ENCODE data around the gene PACSIN1. TPM values are rescaled to one million over a fixed set of nuclear protein-coding genes. Genes with fewer than 3 reads are reported as not detected.

The PACSIN1 gene
- total RNA-seq, 1 donor from 2014 or later = 0.11 TPM

DNA sequence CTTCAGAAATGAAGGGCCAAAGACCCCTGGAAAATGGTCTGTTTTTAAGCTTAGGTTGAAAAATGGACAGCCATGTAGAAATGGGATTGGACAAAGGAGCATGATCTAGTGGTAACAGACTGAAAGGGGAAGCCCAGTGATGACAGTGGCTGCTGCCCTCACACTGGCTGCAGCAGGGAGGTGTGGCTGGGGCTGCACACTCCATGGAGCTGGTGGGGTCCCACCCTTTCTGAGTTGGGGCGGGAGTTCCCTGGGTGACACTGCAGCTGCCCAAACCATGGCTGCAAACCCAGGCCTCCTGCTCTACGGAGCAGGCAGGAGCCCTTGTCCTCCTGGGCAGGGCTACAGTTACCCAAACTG lies 8.5 kb upstream of the PACSIN1 start:
- ATAC-seq (ENCODE audit: low read depth) (no peak), DNase-seq (no peak)
- no peaks in the 10 kb centered on the region for H3K36me3 Mint-ChIP-seq (ENCODE audit: low read depth)
- H3K27ac Mint-ChIP-seq = no peak overlapping the region
- ChIA-PET CTCF (interaction anchor here (1.4 to 2.4 kb wide), 2 partner anchors 152 to 208 kb away, joined by 4 read pairs; no protein-coding TSS in a partner anchor), POLR2A (no interaction called here)
- intact Hi-C loops (cut with micrococcal nuclease) = no loop called here
- no peaks in the 10 kb centered on the region for H3K4me1 Mint-ChIP-seq
- H3K27me3 Mint-ChIP-seq = no peaks in the 10 kb centered on the region
- H3K4me3 Mint-ChIP-seq = no peak overlapping the region
- no peaks in the 10 kb centered on the region for H3K9me3 Mint-ChIP-seq
- TF ChIP-seq, protein P1, sequence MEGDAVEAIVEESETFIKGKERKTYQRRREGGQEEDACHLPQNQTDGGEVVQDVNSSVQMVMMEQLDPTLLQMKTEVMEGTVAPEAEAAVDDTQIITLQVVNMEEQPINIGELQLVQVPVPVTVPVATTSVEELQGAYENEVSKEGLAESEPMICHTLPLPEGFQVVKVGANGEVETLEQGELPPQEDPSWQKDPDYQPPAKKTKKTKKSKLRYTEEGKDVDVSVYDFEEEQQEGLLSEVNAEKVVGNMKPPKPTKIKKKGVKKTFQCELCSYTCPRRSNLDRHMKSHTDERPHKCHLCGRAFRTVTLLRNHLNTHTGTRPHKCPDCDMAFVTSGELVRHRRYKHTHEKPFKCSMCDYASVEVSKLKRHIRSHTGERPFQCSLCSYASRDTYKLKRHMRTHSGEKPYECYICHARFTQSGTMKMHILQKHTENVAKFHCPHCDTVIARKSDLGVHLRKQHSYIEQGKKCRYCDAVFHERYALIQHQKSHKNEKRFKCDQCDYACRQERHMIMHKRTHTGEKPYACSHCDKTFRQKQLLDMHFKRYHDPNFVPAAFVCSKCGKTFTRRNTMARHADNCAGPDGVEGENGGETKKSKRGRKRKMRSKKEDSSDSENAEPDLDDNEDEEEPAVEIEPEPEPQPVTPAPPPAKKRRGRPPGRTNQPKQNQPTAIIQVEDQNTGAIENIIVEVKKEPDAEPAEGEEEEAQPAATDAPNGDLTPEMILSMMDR (IDR thresholded peaks at IDR 0.05) = no peak

DNA sequence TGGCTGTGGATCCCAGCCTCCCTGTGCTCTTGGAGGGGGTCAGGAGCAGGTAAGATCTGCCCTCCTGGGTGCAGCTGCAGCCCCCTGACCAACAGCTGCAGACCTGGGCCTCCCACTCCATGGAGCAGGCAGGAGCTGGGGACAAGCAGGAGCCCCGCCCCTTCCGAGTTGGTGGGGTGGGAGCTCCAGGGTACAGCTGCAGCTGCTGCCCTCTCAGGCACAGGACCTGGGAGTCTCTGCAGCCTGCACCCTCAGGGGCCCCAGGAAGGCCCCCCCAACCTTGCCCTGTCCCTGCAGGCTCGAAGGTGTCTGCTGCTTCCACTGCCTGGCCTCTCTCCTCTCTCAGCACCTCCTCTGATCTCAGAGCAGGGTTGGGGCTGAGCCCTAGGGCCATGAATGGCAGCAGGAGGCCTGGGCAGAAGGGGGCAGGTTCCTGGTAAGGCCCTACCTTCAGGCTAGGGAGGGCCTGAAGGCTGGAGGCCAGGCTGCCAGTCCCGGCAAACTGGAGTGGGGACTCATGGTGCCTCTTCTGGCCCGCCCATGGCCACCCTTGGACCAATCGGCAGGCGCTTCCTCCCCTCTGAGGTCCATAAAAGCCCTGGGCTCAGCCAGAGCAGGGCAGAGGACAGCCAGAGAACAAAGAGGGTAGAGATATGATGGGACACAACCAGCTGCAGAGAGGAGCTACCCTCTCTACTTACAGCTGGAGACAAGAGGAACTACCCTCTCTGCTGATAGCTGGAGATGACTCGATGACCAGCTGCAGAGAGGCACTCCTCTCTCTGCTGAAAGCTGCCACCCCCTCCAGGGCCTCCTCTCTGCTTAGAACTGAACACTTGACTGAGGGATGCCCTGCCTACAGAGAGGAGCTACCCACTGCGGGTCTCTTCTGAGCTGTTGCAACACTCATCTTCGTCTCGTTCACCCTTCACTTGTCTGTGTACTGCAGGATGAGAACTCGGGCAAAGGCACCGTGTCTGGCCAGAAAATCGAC lies 7.8 kb upstream of the PACSIN1 start:
- no peak overlapping the region for H3K4me3 Mint-ChIP-seq
- no peaks in the 10 kb centered on the region for H3K36me3 Mint-ChIP-seq (ENCODE audit: low read depth)
- no peaks in the 10 kb centered on the region for H3K9me3 Mint-ChIP-seq
- TF ChIP-seq, protein P1 (IDR thresholded peaks at IDR 0.05) = no peak
- intact Hi-C loops (cut with micrococcal nuclease) = no loop called here
- ChIA-PET POLR2A (interaction anchor here (0.6 kb wide), 1 partner anchor 769 kb away, joined by 3 read pairs; no protein-coding TSS in a partner anchor), CTCF (interaction anchor here (1.4 to 3.2 kb wide), 4 partner anchors 152 to 682 kb away, joined by 4 to 91 read pairs (median 14); no protein-coding TSS in a partner anchor)
- peaks cover 3% of the 10 kb centered on the region for H3K27me3 Mint-ChIP-seq
- H3K4me1 Mint-ChIP-seq = no peaks in the 10 kb centered on the region
- no peak overlapping the region for H3K27ac Mint-ChIP-seq
- no peak for DNase-seq
- no peak for ATAC-seq (ENCODE audit: low read depth)

DNA sequence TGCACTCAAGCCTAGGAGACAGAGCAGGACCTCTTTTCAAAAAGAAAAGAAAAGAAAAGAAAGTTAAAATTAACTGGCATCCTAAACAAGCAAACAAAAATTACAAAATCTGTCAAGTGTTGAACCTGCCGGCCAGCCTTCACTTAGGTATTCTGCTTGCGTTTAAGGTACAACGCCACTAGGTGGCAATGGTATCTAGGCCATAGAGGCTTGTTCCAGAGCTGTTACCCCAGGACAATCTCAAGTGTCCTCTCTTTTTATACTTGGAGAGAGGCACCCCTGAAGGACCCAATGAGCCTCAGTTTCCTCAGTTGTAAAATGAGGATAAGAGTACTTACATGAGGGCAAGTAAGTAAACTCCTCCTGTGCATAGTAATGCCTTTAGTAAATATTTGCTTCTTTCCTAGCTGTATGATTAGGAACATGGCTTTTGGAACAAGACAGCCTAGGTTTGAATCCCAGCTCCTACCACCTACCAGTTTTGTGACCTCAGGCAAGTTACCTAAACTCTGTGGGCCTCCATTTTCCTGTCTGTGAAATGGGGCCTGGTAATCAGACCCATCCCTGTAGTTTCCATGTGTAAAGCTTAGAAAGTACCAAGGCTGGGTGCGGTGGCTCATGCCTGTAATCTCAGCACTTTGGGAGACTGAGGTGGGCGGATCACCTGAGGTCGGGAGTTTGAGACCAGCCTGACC lies 5.8 kb upstream of the PACSIN1 start:
- no peak overlapping the region for H3K4me3 Mint-ChIP-seq
- H3K4me1 Mint-ChIP-seq = peaks cover 1% of the 10 kb centered on the region
- DNase-seq = no peak
- ATAC-seq (ENCODE audit: low read depth) = peak; percentile 93
- TF ChIP-seq, protein P1 (IDR thresholded peaks at IDR 0.05) = peak; percentile 19
- ChIA-PET CTCF (interaction anchor here (0.7 to 3.2 kb wide), 23 partner anchors 9 to 781 kb away, joined by 3 to 91 read pairs (median 5); partner anchors contain the start of gene SMIM29), POLR2A (interaction anchor here (0.5 to 1.3 kb wide), 4 partner anchors 21 to 428 kb away, joined by 3 to 5 read pairs (median 4); partner anchors contain the start of gene TAF11)
- intact Hi-C loops (cut with micrococcal nuclease) = loop anchor here (1.0 to 10.0 kb wide), 5 partner anchors 149 to 782 kb away; partner anchors contain the start of gene SNRPC
- H3K36me3 Mint-ChIP-seq (ENCODE audit: low read depth) = no peaks in the 10 kb centered on the region
- peaks cover 12% of the 10 kb centered on the region for H3K27me3 Mint-ChIP-seq
- no peak overlapping the region for H3K27ac Mint-ChIP-seq
- H3K9me3 Mint-ChIP-seq = no peaks in the 10 kb centered on the region

DNA sequence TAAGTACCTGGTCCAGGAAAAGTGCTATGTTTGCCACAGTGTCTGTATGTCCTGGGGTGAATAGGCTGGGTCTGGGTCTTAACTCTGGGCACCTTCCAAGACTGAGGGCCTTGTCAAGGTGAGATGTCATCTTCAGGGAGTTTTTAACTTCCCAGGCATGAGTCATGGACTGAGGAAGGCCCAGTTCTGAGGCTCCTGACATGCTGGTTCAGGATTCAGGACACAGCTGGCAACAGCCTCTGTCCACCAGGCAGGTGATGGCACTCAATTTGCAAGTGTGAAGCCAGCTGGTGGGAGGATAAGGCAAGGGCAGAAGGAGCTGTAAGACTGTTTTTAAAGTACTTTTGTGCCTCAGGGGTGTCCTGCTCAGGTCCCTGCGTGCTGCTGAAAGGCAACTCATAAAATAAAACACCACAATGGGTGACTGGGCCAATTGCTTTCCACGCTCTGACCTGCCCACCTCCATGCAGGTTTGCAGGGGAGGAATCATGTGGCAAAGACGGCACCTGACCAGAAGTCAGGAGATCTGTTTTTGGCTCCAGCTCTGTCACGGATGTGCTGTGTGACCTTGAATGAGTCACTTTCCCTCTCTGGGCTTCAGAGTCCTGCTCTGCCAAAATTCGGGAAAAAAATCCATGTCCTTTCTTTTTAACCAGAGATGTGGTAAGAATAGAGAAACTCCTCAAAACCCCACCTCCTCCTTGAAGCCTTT lies 4.9 kb upstream of the PACSIN1 start:
- DNase-seq (no peak), ATAC-seq (ENCODE audit: low read depth) (no peak)
- Mint-ChIP-seq H3K9me3 (no peaks in the 10 kb centered on the region), H3K4me3 (no peak overlapping the region), H3K27ac (no peak overlapping the region), H3K4me1 (peaks cover 6% of the 10 kb centered on the region), H3K27me3 (peaks cover 17% of the 10 kb centered on the region), H3K36me3 (ENCODE audit: low read depth) (no peaks in the 10 kb centered on the region)
- intact Hi-C loops (cut with micrococcal nuclease) = loop anchor here (1.0 to 10.0 kb wide), 5 partner anchors 148 to 781 kb away; partner anchors contain the start of gene SNRPC
- ChIA-PET POLR2A (no interaction called here), CTCF (interaction anchor here (0.7 to 3.2 kb wide), 17 partner anchors 8 to 780 kb away, joined by 3 to 91 read pairs (median 5); partner anchors contain the start of gene SMIM29)
- TF ChIP-seq, protein P1 (IDR thresholded peaks at IDR 0.05) = no peak
